HEK293 (cell line): ENCODE data around the gene BBC3.

Experiments used
- ATF2 ChIP-seq: fragments of 450-650 bp; formaldehyde crosslinking; IDR thresholded peaks from 2 replicates; pipeline ENCODE4 v1.5.1; 2016; ENCODE audit warnings: missing biosample characterization, missing genetic modification characterization, low read depth
- BCL11B ChIP-seq: fragments of 450-650 bp; formaldehyde crosslinking; IDR thresholded peaks from 2 replicates; pipeline ENCODE4 v1.5.1; 2016; ENCODE audit warnings: low read depth, missing biosample characterization, missing genetic modification characterization
- GLIS1 ChIP-seq: fragments of 450-650 bp; formaldehyde crosslinking; IDR thresholded peaks from 2 replicates; pipeline ENCODE4 v1.5.1; 2016; ENCODE audit warnings: missing biosample characterization, missing genetic modification characterization
- HOXC10 ChIP-seq: sonication (generic); formaldehyde crosslinking; IDR thresholded peaks from 2 replicates; pipeline ENCODE4 v1.8.1; 2023; ENCODE audit warnings: mild to moderate bottlenecking, missing genetic modification reagents
- HOXD13 ChIP-seq: sonication (generic); formaldehyde crosslinking; IDR thresholded peaks from 2 replicates; pipeline ENCODE4 v1.8.0; 2022; ENCODE audit warnings: missing genetic modification reagents, borderline replicate concordance
- KLF8 ChIP-seq: fragments of 450-650 bp; formaldehyde crosslinking; IDR thresholded peaks from 2 replicates; pipeline ENCODE4 v1.5.1; 2016; ENCODE audit warnings: missing biosample characterization, missing genetic modification characterization
- OVOL3 ChIP-seq: fragments of 450-650 bp; formaldehyde crosslinking; IDR thresholded peaks from 2 replicates; pipeline ENCODE4 v1.5.1; 2016; ENCODE audit warnings: missing biosample characterization, missing genetic modification characterization
- PRDM4 ChIP-seq: fragments of 450-650 bp; formaldehyde crosslinking; IDR thresholded peaks from 2 replicates; pipeline ENCODE4 v1.5.1; 2017; ENCODE audit warnings: missing biosample characterization, missing genetic modification characterization
- SCRT1 ChIP-seq: fragments of 450-650 bp; formaldehyde crosslinking; IDR thresholded peaks from 2 replicates; pipeline ENCODE4 v1.5.1; 2016; ENCODE audit warnings: missing biosample characterization, missing genetic modification characterization, borderline replicate concordance
- SETDB1 ChIP-seq: IDR thresholded peaks from one replicate; pipeline ENCODE4 v1.6.1; 2017; ENCODE audit warnings: mild to moderate bottlenecking, low read length, moderate library complexity, mixed read lengths; ENCODE audit not compliant: insufficient read length
- ZBTB20 ChIP-seq: fragments of 450-650 bp; formaldehyde crosslinking; IDR thresholded peaks from 2 replicates; pipeline ENCODE4 v1.5.1; 2016; ENCODE audit warnings: missing biosample characterization, missing genetic modification characterization
- ZBTB48 ChIP-seq: fragments of 450-650 bp; formaldehyde crosslinking; IDR thresholded peaks from 2 replicates; pipeline ENCODE4 v1.5.1; 2016; ENCODE audit warnings: missing biosample characterization, missing genetic modification characterization
- ZBTB49 ChIP-seq: fragments of 450-650 bp; formaldehyde crosslinking; IDR thresholded peaks from 2 replicates; pipeline ENCODE4 v1.5.1; 2016; ENCODE audit warnings: missing biosample characterization, missing genetic modification characterization, low read depth
- ZBTB7A ChIP-seq: fragments of 450-650 bp; formaldehyde crosslinking; IDR thresholded peaks from 2 replicates; pipeline ENCODE4 v1.5.1; 2016; ENCODE audit warnings: low read depth, missing biosample characterization, missing genetic modification characterization
- ZFHX2 ChIP-seq: fragments of 450-650 bp; formaldehyde crosslinking; conservative IDR thresholded peaks from 2 replicates; pipeline ENCODE4 v1.5.1; 2016; ENCODE audit warnings: missing biosample characterization, missing genetic modification characterization
- ZNF146 ChIP-seq: fragments of 450-650 bp; formaldehyde crosslinking; IDR thresholded peaks from 2 replicates; pipeline ENCODE4 v1.5.1; 2016; ENCODE audit warnings: missing biosample characterization, missing genetic modification characterization
- ZNF19 ChIP-seq: fragments of 450-650 bp; formaldehyde crosslinking; IDR thresholded peaks from 2 replicates; pipeline ENCODE4; 2016; ENCODE audit warnings: missing biosample characterization, missing genetic modification characterization, low read depth
- ZNF248 ChIP-seq: fragments of 450-650 bp; formaldehyde crosslinking; IDR thresholded peaks from 2 replicates; pipeline ENCODE4 v1.5.1; 2017; ENCODE audit warnings: missing biosample characterization, missing genetic modification characterization
- ZNF280C ChIP-seq: fragments of 450-650 bp; formaldehyde crosslinking; IDR thresholded peaks from 2 replicates; pipeline ENCODE4 v1.5.1; 2016; ENCODE audit warnings: missing biosample characterization, missing genetic modification characterization
- ZNF292 ChIP-seq: fragments of 450-650 bp; formaldehyde crosslinking; IDR thresholded peaks from 2 replicates; pipeline ENCODE4 v1.5.1; 2016; ENCODE audit warnings: low read depth, missing biosample characterization, missing genetic modification characterization, borderline replicate concordance
- ZNF354C ChIP-seq: fragments of 450-650 bp; formaldehyde crosslinking; IDR thresholded peaks from 2 replicates; pipeline ENCODE4 v1.5.1; 2016; ENCODE audit warnings: missing biosample characterization, missing genetic modification characterization, low read depth, borderline replicate concordance
- ZNF449 ChIP-seq: fragments of 450-650 bp; formaldehyde crosslinking; IDR thresholded peaks from 2 replicates; pipeline ENCODE4 v1.5.1; 2017; ENCODE audit warnings: missing biosample characterization, mild to moderate bottlenecking, missing genetic modification characterization, moderate library complexity
- ZNF501 ChIP-seq: fragments of 450-650 bp; formaldehyde crosslinking; IDR thresholded peaks from 2 replicates; pipeline ENCODE4 v1.5.1; 2016; ENCODE audit warnings: missing biosample characterization, missing genetic modification characterization
- ZNF544 ChIP-seq: fragments of 450-650 bp; formaldehyde crosslinking; IDR thresholded peaks from 2 replicates; pipeline ENCODE4 v1.5.0; 2017; ENCODE audit warnings: missing biosample characterization, missing genetic modification characterization
- ZNF610 ChIP-seq: fragments of 450-650 bp; formaldehyde crosslinking; IDR thresholded peaks from 2 replicates; pipeline ENCODE4 v1.5.1; 2016; ENCODE audit warnings: missing biosample characterization, missing genetic modification characterization, borderline replicate concordance
- ZNF621 ChIP-seq: fragments of 450-650 bp; formaldehyde crosslinking; IDR thresholded peaks from 2 replicates; pipeline ENCODE4 v1.5.1; 2017; ENCODE audit warnings: missing biosample characterization, missing genetic modification characterization
- ZNF629 ChIP-seq: fragments of 450-650 bp; formaldehyde crosslinking; IDR thresholded peaks from 2 replicates; pipeline ENCODE4 v1.5.1; 2017; ENCODE audit warnings: missing biosample characterization, missing genetic modification characterization
- ZNF792 ChIP-seq: fragments of 450-650 bp; formaldehyde crosslinking; IDR thresholded peaks from 2 replicates; pipeline ENCODE4 v1.5.1; 2016; ENCODE audit warnings: missing biosample characterization, missing genetic modification characterization
- TF ChIP-seq, protein P1 (sequence below): fragments of 450-650 bp; formaldehyde crosslinking; IDR thresholded peaks from 2 replicates; pipeline ENCODE4 v1.5.1; 2017; ENCODE audit warnings: missing biosample characterization, missing genetic modification characterization

BBC3 gene

GRCh38 chr19:47273313-47274070 is 42.5 kb upstream of the BBC3 start (continued):
- TF ChIP-seq ZBTB49 (tag by site-specific recombination) = no peak
- no peak for TF ChIP-seq ZNF292
- no peak for TF ChIP-seq ZFHX2 (tag by site-specific recombination)
- TF ChIP-seq ZNF19 (tag by site-specific recombination) = no peak
- no peak for TF ChIP-seq OVOL3 (tag by site-specific recombination)
- TF ChIP-seq, protein P1, sequence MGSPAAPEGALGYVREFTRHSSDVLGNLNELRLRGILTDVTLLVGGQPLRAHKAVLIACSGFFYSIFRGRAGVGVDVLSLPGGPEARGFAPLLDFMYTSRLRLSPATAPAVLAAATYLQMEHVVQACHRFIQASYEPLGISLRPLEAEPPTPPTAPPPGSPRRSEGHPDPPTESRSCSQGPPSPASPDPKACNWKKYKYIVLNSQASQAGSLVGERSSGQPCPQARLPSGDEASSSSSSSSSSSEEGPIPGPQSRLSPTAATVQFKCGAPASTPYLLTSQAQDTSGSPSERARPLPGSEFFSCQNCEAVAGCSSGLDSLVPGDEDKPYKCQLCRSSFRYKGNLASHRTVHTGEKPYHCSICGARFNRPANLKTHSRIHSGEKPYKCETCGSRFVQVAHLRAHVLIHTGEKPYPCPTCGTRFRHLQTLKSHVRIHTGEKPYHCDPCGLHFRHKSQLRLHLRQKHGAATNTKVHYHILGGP (tag by site-specific recombination) = no peak
- 0 out of 2 replicates have a peak, but pooled peaks have one; percentile 30 for TF ChIP-seq ZNF501 (tag by site-specific recombination)
- TF ChIP-seq HOXC10 = no peak
- TF ChIP-seq ZBTB7A (tag by site-specific recombination) = peak; percentile 88
- no peak for TF ChIP-seq ATF2 (tag by site-specific recombination)
- no peak for TF ChIP-seq ZNF248 (tag by site-specific recombination)
- no peak for TF ChIP-seq ZNF792
- TF ChIP-seq SETDB1 = no peak
- no peak for TF ChIP-seq ZNF354C (tag by site-specific recombination)
- TF ChIP-seq PRDM4 (tag by site-specific recombination) = no peak; the same call in 1 of the 2 replicates
- TF ChIP-seq GLIS1 (tag by site-specific recombination) = peak; percentile 70
- no peak for TF ChIP-seq ZNF610 (tag by site-specific recombination)
- no peak for TF ChIP-seq ZNF544 (tag by site-specific recombination)
- no peak; the same call in 1 of the 2 replicates for TF ChIP-seq ZNF449 (tag by site-specific recombination)
- TF ChIP-seq ZBTB48 (tag by site-specific recombination) = peak; percentile 77
- TF ChIP-seq SCRT1 (tag by site-specific recombination) = no peak
- TF ChIP-seq ZNF280C (tag by site-specific recombination) = no peak
- TF ChIP-seq ZNF621 (tag by site-specific recombination) = no peak
- TF ChIP-seq BCL11B (tag by site-specific recombination) = no peak
- peak; percentile 57 for TF ChIP-seq KLF8 (tag by site-specific recombination)
- TF ChIP-seq HOXD13 = no peak
- TF ChIP-seq ZNF629 = peak; percentile 86
- TF ChIP-seq ZNF146 (tag by site-specific recombination) = no peak
- TF ChIP-seq ZBTB20 (tag by site-specific recombination) = peak; percentile 64; the same call in 1 of the 2 replicates
